HG02943 (cell line): ENCODE results near the gene CD9.

Source experiments
- ATAC-seq: cut with Tn5 transposase; IDR thresholded peaks from one replicate; pipeline ENCODE4 v1.9.1; 2021; ENCODE audit warnings: mild to moderate bottlenecking, low read depth, moderate library complexity; ENCODE audit not compliant: unreplicated experiment

The CD9 gene

DNA sequence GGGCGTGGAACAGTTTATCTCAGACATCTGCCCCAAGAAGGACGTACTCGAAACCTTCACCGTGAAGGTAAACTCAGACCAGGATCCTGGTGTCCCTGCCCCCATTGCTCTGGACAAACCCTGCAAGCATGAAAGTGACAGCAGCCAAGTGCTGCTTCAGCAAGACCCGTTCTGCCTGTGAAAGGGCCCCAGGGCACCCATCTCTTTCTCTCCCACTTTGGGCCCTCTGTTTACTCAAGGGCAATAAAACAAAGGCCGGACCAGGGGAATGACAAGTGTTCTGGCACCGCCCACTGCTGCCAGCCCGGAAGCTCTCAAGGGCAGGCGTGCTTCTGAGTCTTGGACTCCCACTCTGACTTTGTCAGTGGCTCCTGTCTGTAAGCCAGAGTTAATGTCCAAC is 35.3 kb downstream of the CD9 start:
- no peak for ATAC-seq

DNA sequence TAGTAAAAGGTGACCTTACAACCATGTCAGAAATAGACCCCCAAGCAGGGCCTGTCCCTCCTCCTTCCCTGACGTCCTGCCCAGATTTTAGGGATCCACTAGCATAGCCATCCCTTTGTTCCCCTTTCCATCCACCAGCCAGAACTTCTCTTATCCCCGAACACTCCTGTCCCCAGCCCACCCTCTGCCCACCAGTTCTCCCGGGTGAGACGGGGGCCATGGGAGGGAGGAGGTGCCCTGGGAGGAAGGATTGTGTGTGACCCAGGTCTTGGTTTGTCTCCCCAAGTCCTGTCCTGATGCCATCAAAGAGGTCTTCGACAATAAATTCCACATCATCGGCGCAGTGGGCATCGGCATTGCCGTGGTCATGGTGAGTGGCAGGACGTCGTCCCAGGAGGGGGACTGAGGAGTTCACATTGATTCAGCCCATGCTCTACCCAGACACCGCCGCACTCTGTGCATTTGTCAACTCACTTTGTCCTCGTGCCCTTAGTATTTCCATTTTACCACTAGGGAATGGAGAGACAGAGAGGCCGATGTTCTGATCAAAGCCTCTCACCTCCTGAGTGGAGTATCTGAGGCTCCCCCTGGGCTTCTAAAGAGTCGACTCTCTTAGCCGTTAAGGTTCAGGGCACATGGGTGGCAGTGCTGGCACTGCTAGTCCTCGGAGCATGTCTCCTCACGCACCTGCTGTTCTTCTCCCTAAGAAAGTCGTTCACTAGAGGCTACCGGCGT is 35.9 kb downstream of the CD9 start:
- ATAC-seq: no peak

DNA sequence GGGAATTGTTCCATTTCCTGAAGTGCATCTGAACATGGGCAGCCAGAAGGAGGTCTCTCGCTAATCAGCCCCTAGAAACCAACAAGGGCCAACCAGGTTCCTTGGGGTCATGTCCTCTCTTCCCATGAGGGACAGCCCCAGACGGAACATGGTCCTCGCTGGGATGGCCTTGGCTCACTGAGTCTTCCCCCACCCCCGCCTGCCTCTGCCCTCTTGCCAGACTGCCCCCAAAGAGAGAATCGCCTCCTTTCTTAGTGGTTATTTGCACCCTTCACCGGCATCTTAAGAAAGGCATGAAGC is 36.4 kb downstream of the CD9 start:
- ATAC-seq: no peak

DNA sequence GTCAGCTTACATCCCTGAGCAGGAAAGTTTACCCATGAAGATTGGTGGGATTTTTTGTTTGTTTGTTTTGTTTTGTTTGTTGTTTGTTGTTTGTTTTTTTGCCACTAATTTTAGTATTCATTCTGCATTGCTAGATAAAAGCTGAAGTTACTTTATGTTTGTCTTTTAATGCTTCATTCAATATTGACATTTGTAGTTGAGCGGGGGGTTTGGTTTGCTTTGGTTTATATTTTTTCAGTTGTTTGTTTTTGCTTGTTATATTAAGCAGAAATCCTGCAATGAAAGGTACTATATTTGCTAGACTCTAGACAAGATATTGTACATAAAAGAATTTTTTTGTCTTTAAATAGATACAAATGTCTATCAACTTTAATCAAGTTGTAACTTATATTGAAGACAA is 37.6 kb downstream of the CD9 start:
- ATAC-seq: no peak

DNA sequence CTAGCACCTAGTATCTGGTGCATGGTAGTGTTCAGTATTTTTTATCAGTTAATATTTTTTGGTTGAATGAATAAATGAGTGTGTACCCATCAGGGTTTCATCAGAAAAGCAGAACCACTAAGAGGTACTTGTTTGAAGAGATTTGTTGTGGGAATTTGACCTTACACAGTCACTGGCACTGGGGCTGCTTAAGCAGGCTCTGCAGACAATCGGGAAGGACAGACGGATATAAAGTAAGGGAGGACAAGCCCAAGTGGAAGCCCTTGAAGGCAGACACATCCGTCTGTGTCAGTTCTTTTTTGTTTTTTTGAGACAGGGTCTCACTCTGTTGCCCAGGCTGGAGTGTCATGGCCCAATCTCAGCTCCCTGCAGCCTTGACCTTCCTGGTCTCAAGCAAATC is 38.7 kb downstream of the CD9 start:
- ATAC-seq: no peak

DNA sequence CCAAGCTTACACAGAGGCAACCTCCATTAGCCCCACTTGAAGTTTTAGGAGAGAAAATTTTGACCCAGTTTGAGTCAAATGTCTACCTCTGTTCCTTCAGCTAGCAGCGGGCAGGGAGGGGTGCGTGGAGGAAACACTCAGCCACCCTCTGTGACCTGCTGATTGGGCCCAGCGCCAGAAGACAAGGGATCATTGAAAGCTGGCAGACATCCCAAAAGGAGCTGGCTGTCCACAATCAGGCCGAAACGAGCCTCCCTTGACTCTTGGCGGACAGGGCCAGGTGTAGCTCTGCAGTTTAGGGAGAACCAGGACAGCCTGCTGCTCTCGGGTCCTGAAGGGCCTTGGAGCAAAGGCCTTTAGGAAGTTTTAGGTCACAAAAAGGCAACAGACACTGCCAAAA is 41.3 kb downstream of the CD9 start:
- ATAC-seq: no peak

DNA sequence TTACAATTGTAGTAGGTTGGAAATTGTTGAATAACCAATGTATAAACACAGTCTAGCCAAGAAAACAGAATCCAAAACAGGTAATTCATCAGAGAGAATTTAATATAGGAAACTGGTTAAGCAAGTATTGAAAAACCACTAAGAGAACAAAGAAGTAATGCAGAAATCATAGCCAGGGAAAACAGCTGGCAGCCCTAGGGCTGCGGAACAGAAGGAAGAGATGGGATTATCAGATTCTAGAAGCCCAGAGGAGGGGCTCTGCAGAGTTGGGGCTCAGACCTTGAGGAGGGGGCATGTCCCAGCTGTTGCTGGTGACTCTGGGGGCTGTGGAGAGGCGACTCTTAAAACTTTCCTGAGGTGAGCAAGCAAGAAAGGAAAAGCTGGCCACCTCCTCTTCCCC is 49.4 kb downstream of the CD9 start:
- ATAC-seq: no peak

DNA sequence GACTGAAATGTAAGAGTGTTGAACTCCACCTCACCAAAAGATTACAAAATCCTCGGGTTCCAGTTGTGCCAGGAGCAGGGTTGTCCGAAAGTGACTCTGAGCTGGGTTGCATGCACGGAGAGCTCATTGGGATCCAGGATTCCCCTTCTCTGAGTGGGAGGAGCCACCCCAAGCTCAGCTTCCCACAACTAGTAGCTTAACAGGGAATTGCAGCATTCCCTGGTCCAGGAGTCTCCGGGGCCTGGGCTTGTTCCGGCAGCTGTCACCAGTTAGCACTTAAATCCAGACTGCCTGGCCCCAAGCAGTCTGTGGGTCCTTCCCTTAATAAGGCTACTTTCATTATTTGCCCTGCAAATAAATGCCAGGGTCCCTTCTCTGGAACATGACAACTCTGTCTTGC is 50.1 kb downstream of the CD9 start:
- no peak for ATAC-seq

DNA sequence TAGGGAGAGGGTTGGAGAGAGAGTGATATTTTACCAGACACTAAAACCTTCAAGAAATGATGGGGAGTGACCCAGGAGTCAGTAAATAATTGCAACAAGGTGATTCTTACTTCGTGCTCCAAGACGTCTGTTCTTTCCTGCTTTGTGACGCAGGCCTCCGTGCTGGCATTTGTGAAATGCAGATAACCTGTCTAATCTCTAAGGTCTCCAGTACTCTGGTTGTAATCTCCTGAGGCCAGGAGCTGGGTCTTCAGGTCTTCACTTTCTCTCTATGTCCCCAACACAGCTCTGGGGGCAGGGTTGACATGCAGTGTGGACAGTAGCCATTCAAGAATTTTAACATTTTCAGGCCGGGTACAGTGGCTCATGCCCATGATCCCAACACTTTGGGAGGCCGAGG is 53.1 kb downstream of the CD9 start:
- no peak for ATAC-seq

DNA sequence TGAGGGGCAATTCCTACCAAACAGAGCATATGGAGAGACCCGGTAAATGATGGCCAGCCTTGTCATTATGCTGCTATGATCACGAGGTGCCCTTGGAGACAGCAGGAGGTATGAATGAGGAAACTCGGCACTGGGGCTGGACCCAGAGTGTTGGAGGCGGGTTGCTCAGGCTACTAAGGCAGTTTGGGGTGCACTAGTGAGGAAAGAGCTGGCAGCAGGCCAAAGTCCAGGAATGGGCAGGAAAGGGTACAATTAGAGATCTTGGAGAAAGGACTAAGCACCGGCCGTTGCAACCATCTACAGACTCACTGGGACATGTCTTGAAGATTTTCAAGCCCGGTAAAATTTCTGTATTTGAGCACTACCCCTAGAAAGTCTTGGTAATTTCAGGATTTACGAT is 54.3 kb downstream of the CD9 start:
- no peak for ATAC-seq

DNA sequence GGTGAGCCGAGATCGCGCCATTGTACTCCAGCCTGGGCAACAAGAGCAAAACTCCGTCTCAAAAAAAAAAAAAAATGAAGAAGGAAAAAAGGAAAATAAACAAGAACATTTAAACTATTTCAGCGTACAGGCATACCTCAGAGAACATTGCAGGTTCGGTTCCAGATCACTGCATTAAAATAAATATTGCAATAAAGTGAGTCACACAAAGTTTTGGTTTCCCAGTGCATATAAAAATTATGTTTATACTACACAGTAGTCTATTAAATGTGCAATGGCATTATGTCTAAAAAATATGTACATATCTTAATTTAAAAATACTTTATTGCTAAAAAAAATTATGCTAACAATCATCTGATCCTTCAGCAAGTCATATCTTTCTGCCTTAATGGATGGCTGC is 56.8 kb downstream of the CD9 start:
- ATAC-seq: no peak

DNA sequence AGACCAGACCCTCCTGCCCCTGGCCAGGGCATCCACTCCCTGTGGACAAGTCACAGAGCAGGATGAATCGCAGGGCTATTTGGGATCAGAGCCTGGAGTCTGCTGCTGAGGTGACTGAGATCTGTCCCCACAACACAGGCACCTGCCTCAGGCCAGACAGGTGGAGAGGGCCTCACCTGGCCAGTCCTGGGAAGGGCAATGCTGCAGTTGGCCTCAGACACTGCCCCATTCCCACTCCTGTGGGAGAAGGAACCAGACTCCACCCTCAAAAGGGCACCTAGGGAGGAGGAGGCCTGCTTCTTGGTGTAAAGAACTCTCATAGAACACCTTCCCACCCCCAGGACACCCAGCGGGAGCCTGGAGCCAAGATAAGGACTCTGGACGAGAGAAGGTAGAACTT is 62.0 kb downstream of the CD9 start:
- ATAC-seq: no peak

DNA sequence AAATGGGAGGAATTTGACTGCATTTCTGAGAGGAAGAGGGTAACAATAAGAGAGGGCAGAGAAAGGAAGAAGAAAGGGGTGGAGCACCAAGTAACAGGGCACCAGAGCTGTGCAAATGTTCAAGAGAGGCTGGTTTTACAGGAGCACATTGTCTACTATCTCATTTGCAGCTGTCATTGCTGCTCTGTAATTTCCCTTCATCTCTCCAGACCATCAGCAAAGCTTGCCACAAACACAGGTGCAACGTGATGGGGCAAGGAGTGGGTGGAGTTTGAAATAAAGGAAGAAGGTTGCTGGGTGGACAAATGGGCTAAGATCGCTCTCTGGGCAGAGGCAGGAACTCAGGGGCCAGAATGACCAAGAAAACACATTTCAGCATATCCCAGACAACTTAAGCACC is 62.4 kb downstream of the CD9 start:
- ATAC-seq: no peak

DNA sequence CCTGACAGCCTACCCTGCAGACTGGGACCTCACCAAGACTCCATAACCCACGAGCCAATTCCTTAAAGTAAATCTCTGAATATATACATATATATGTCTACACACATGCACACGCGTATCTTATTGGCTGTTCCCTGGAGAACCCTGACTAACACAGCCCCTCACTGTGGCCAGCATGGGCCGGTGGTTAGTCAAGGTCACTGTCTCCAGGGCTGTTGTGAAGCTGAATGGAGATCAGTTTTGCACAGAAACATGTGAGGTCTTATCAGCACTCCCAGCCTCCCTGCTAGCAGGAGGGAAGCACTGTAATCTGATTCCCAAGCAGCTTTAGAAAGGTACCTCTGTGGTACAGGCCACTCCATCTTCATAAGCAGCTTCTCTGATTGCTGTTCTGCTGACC is 63.7 kb downstream of the CD9 start:
- ATAC-seq: no peak

DNA sequence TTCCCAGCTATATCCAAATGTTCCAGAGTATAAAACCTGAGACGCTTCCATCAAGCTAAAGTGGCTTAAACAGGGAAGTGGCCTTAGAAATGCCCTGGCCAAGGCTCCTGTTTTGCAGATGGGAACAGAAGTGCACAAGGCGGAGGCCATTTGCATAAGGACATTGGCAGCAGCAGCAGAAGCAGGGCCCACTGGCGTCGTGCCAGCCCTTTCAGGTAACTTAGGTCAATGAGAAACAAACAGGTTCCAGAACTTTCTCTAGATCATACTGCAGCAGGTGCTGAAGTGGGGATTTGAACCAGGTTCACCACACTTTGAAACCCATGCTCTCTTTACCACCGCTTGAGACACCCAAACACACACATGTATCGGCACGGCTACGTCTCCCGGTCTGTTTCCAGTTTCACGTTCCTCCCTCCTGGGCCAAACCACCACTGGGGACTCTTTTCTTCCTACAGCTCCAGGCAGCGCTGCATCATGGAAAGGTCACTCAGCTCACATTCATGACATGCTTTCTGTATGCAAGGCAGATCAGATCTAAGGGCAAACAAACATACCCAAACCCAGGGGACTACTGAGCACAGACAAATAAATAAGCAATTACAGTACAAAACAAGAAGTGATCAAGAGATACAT is 64.3 kb downstream of the CD9 start:
- ATAC-seq: no peak

DNA sequence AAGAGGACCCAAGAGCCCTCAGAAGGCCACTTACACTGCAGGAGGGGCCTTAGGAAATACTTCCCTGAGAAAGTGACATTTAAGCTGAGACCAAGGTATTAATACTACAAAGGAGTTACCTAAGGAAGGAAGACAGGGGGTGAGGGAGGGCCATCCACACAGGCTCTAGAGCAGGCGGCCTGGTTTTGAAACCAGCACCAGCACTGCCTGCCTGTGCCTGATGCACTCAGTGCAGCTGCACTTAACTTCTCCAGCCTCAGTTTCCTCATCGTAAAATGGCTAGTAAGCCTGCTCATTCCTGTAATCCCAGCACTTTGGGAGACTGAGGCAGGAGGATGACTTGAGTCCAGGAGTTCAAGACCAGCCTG is 64.8 kb downstream of the CD9 start:
- no peak for ATAC-seq

DNA sequence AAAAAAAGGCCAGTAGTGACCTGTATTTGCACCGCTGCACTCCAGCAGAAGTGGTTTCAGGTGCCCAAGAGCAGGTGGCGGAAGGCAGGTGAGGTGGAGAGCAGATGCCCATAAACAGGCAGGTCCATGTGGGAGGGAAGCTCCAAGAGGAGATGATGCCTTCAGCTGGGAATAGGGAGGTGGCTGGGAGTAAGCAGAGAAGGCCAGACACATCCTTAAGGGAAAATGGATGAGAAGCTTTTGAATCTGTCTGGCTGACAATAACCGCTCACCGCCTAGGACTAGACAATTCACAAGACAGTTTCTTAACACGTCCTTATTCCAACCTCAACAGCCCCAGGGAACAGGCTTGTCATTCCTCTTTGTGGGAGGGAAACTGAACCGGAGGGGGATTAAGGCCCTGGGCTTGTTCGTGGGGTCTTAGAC is 66.4 kb downstream of the CD9 start:
- no peak for ATAC-seq

DNA sequence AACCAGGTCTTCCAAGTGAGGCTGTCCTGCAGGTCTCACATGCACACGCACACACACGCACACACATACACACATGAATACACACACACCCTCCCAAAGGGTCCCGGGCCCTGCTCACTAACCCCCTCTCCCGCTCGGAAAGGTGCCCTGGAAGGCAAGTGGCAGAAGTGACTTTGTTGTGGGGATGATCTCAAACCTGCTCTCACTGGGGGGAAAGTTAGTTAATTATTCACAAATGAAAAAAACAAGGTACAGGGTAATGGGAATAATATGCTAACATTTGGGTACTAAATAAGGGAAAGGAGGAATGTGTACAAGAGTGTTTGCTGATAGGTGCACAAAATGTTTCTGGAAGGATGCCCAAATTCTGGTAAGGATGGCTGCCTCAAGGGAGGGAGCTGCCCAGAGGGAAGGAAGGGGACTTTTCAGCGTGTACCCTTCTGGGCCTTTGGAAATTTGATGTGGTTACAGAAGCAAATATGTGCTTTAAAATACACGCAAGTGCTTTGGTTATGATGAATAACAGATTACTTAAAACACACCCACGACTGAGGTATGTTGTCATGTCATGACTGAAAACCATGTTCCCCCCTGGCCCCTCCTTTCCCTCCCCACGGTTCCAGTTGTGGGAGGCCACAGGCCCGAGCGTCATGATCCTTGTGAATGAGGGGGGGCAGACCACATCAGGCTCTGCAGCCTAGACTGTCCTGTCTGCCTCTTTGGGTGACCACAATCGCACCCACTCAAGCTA is 66.9 kb downstream of the CD9 start:
- ATAC-seq: no peak

DNA sequence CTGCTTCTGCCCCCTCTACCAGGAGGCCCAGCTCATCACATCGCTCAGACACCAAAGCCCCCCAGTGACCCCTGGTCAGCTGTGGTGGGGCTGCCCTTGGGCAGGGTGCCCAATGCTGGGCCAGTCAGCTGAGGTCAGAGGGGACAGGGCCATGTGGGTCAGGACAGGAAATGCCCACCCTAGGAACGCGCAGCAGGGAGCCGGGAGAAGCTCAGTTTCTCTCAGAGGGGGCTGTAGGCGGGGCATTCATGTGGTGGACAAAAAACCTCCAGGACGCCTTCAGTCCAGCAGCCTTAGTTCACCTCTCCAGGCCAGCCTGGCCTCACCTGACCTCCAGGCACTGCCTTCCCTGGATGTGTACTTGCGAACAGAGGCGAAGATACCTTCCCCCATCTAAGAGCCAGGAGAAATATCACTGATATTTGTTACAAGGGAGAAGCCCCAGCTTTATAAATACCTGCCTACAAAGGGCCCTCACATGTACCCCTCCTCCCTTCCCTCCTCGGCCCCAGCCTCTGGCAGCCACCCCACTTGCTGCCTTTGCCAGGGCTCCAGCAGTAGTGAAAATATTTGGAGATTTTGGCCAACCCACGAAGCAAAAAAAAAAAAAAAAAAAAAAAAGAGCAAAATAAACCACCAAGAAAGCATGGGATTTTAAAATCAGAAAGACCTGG is 68.4 kb downstream of the CD9 start:
- no peak for ATAC-seq

DNA sequence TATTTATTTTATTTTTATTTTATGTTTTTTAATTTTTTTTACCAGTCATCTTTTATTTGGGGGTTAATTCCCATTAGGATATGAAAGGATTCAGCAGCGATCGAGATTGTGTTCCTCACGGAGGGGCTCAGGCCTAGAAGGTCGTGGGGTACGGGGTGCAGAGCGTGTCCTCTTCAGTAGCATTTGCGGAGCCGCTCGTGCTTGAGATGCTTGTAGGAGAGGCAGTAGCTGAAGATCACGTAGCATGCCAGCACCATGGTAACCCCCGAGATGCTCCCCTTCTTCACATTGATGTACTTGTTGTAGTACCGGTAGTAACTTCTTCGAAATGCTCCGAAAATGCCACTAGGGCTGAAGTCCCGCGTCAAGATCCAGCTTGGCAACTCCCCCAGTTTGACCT is 69.8 kb downstream of the CD9 start:
- no peak for ATAC-seq

DNA sequence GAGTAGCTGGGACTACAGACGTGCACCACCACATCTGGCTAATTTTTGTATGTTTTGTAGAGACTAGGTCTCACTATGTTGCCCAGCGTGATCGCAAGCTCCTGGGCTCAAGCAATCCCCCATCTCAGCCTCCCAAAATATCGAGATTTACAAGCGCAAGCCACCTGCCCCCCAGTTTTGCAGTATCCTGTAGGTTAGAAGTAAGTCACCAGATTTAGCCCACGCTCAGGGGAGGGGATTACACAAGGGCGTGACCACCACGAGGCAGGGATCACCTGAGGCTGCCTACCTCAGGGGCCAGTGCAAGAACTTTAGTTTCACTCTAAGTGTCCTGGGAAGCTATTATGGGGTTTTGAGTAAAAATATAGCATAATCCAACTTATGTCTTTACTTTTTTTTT is 71.1 kb downstream of the CD9 start:
- ATAC-seq: no peak
